ENCODE results near the gene GPR158.

DNA sequence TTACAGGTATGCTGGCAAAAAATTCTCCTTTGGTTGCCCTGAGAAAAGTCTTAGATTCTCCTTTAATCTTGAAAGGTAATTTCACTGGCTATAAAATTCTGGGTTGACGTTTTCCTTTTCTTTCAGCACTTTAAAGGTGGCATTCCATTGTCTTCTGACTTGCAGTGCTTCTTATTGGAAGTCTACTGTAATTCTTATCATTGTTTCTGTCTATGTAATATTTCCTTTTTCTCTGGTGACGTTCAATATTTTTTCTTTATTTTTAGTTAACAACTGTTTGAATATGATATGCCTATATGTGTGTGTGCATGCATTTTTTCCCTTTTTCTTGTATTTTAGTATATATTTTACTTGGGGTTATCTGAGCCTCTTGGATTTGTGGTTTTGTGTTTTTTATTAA is 111.0 kb downstream of the GPR158 start:
- no peak for TF ChIP-seq EP300 (IDR thresholded peaks at IDR 0.05; ENCODE audit: borderline replicate concordance)
- no peak for TF ChIP-seq CREB1 (IDR thresholded peaks at IDR 0.05; ENCODE audit: low read depth)
- TF ChIP-seq, protein P1, sequence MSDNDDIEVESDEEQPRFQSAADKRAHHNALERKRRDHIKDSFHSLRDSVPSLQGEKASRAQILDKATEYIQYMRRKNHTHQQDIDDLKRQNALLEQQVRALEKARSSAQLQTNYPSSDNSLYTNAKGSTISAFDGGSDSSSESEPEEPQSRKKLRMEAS (IDR thresholded peaks at IDR 0.05) = no peak
